ENCODE data around the gene PCDHGA1. TPM values are rescaled to one million over a fixed set of nuclear protein-coding genes. Genes with fewer than 3 reads are reported as not detected.

PCDHGA1 gene
- total RNA-seq, 1 experiment from 2014 or later = 0.64 TPM

GRCh38 chr5:141525653-141526052 is 195.3 kb downstream of the PCDHGA1 start:
- ChIA-PET CTCF (interaction anchor here (1.0 to 2.9 kb wide), 5 partner anchors 11 to 128 kb away, joined by 3 to 21 read pairs (median 4); partner anchors contain the start of genes PCDHGA10 and PCDHGB5), POLR2A (interaction anchor here (1.1 kb wide), 1 partner anchor 205 kb away, joined by 3 read pairs; the partner anchor contains the start of gene TAF7)
- H3K27ac Mint-ChIP-seq (ENCODE audit: unreplicated experiment) = peak overlapping the region; percentile 40
- Histone ChIP-seq H3K4me1 (peaks cover 29% of the 10 kb centered on the region), H3K4me3 (ENCODE audit: low read depth, low read length) (no peak overlapping the region), H3K36me3 (ENCODE audit: control insufficient read depth, insufficient read depth, low read length) (peaks cover 4% of the 10 kb centered on the region; the same call in 1 of the 2 replicates), H3K27me3 (replicated peaks; ENCODE audit: control insufficient read depth, insufficient read depth, low read length) (no peaks in the 10 kb centered on the region), H3K9me3 (no peaks in the 10 kb centered on the region)
- intact Hi-C loops (cut with micrococcal nuclease; ENCODE audit: unreplicated experiment) = loop anchor here (1.0 kb wide), 3 partner anchors 33 to 302 kb away; partner anchors contain the start of gene PCDHB14
- H3K9me3 Mint-ChIP-seq (ENCODE audit: unreplicated experiment) = no peaks in the 10 kb centered on the region
- no TSS peak for BruUV-seq (replicated peaks)
- DNase-seq = peak; percentile 58 to 66
- TF ChIP-seq CTCF (IDR thresholded peaks at IDR 0.05; ENCODE audit: insufficient read depth in 1 of 2, low read depth in 1 of 2, low read length in 1 of 2, severe bottlenecking in 1 of 2, unreplicated experiment in 1 of 2) = no peak
- H3K36me3 Mint-ChIP-seq (ENCODE audit: insufficient read depth, unreplicated experiment) = peaks cover 18% of the 10 kb centered on the region
- H3K4me3 Mint-ChIP-seq (ENCODE audit: unreplicated experiment) = peak overlapping the region; percentile 5
- H3K4me1 Mint-ChIP-seq (ENCODE audit: low read depth, unreplicated experiment) = peaks cover 21% of the 10 kb centered on the region
- H3K27me3 Mint-ChIP-seq (ENCODE audit: insufficient read depth, unreplicated experiment) = no peaks in the 10 kb centered on the region

GRCh38 chr5:141527426-141527825 is 197.1 kb downstream of the PCDHGA1 start:
- DNase-seq = no peak
- Mint-ChIP-seq H3K27me3 (ENCODE audit: insufficient read depth, unreplicated experiment) (no peaks in the 10 kb centered on the region), H3K4me3 (ENCODE audit: unreplicated experiment) (no peak overlapping the region), H3K9me3 (ENCODE audit: unreplicated experiment) (no peaks in the 10 kb centered on the region), H3K4me1 (ENCODE audit: low read depth, unreplicated experiment) (peaks cover 21% of the 10 kb centered on the region), H3K27ac (ENCODE audit: unreplicated experiment) (peak overlapping the region; percentile 15), H3K36me3 (ENCODE audit: insufficient read depth, unreplicated experiment) (peaks cover under 1% of the 10 kb centered on the region)
- Histone ChIP-seq H3K4me3 (ENCODE audit: low read depth, low read length) (no peak overlapping the region), H3K36me3 (ENCODE audit: control insufficient read depth, insufficient read depth, low read length) (peaks cover 4% of the 10 kb centered on the region; the same call in 1 of the 2 replicates), H3K9me3 (no peaks in the 10 kb centered on the region), H3K27me3 (replicated peaks; ENCODE audit: control insufficient read depth, insufficient read depth, low read length) (no peaks in the 10 kb centered on the region), H3K4me1 (peaks cover 29% of the 10 kb centered on the region)
- TF ChIP-seq CTCF (IDR thresholded peaks at IDR 0.05; ENCODE audit: insufficient read depth in 1 of 2, low read depth in 1 of 2, low read length in 1 of 2, severe bottlenecking in 1 of 2, unreplicated experiment in 1 of 2) = no peak
- CTCF ChIA-PET = no interaction called here
- POLR2A ChIA-PET = no interaction called here
- no TSS peak for BruUV-seq (replicated peaks)
- intact Hi-C loops (cut with micrococcal nuclease; ENCODE audit: unreplicated experiment) = no loop called here

- intact Hi-C loops (cut with micrococcal nuclease; ENCODE audit: unreplicated experiment) = no loop called here
- Histone ChIP-seq H3K36me3 (ENCODE audit: control insufficient read depth, insufficient read depth, low read length) (peaks cover 4% of the 10 kb centered on the region), H3K9me3 (no peaks in the 10 kb centered on the region), H3K4me3 (ENCODE audit: low read depth, low read length) (no peak overlapping the region), H3K27me3 (replicated peaks; ENCODE audit: control insufficient read depth, insufficient read depth, low read length) (no peaks in the 10 kb centered on the region), H3K4me1 (peaks cover 29% of the 10 kb centered on the region)
- Mint-ChIP-seq H3K27me3 (ENCODE audit: insufficient read depth, unreplicated experiment) (no peaks in the 10 kb centered on the region), H3K4me1 (ENCODE audit: low read depth, unreplicated experiment) (peaks cover 21% of the 10 kb centered on the region), H3K27ac (ENCODE audit: unreplicated experiment) (no peak overlapping the region), H3K9me3 (ENCODE audit: unreplicated experiment) (no peaks in the 10 kb centered on the region), H3K36me3 (ENCODE audit: insufficient read depth, unreplicated experiment) (no peaks in the 10 kb centered on the region), H3K4me3 (ENCODE audit: unreplicated experiment) (no peak overlapping the region)
- POLR2A ChIA-PET = no interaction called here
- CTCF ChIA-PET = interaction anchor here (1.3 kb wide), 1 partner anchor 35 kb away, joined by 5 read pairs; no protein-coding TSS in a partner anchor
- DNase-seq = no peak
- TSS peak; percentile 39 for BruUV-seq (replicated peaks)
- no peak for TF ChIP-seq CTCF (IDR thresholded peaks at IDR 0.05; ENCODE audit: insufficient read depth in 1 of 2, low read depth in 1 of 2, low read length in 1 of 2, severe bottlenecking in 1 of 2, unreplicated experiment in 1 of 2)
Observed at GRCh38 chr5:141528291-141528984, 198.1 kb downstream of the PCDHGA1 start.
